22Rv1 (cell line): ENCODE data around the gene ALDH1L1.

Experiments
- ZFX ChIP-seq: fragments of 450-650 bp; IDR thresholded peaks from 2 replicates; pipeline ENCODE4 v1.6.1; 2017; ENCODE audit warnings: antibody characterized with exemption, borderline replicate concordance
- TF ChIP-seq, protein P1 (sequence below): fragments of 450-650 bp; IDR thresholded peaks from 2 replicates; pipeline ENCODE4 v1.5.1; 2017; ENCODE audit warnings: mild to moderate bottlenecking

GRCh38 chr3:126170073-126170777, 10.2 kb downstream of the ALDH1L1 start:
- TF ChIP-seq, protein P1, sequence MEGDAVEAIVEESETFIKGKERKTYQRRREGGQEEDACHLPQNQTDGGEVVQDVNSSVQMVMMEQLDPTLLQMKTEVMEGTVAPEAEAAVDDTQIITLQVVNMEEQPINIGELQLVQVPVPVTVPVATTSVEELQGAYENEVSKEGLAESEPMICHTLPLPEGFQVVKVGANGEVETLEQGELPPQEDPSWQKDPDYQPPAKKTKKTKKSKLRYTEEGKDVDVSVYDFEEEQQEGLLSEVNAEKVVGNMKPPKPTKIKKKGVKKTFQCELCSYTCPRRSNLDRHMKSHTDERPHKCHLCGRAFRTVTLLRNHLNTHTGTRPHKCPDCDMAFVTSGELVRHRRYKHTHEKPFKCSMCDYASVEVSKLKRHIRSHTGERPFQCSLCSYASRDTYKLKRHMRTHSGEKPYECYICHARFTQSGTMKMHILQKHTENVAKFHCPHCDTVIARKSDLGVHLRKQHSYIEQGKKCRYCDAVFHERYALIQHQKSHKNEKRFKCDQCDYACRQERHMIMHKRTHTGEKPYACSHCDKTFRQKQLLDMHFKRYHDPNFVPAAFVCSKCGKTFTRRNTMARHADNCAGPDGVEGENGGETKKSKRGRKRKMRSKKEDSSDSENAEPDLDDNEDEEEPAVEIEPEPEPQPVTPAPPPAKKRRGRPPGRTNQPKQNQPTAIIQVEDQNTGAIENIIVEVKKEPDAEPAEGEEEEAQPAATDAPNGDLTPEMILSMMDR = no peak
- TF ChIP-seq ZFX = no peak
